ENCODE results near the gene C17orf114.

C17orf114 gene

DNA sequence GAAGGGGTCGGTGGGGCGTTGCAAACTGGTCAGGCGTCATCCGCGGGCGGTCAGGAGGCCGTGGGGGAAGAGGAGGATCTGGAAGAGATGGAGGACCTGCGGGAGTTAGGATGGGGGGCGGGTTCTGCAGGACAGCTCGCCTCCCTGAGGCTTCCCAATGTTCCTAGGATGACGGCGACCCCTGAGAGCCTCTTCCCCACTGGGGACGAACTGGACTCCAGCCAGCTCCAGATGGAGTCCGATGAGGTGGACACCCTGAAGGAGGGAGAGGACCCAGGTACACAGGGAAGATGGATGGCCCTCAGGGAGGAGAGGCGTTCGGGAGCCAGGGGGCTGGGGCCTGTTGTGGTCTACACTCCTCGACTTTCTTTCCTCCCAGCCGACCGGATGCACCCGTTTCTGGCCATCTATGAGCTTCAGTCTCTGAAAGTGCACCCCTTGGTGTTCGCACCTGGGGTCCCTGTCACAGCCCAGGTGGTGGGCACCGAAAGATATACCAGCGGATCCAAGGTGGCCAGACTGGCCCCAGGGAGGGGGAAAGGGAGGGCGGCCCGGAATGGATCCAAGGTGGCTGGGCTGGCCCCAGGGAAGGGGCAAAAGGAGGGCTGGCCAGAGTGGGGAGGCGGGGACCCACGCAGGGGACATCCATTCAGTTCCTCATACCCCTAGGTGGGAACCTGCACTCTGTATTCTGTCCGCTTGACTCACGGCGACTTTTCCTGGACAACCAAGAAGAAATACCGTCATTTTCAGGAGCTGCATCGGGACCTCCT lies 5.7 kb upstream of the C17orf114 start:
- H3K9me2 ChIP-seq (ENCODE audit: insufficient read depth, low read length), result no peaks in the 10 kb centered on the region
- H2AFZ ChIP-seq (ENCODE audit: low read depth, low read length), result no peak overlapping the region
- no peak overlapping the region for H3K9ac ChIP-seq (ENCODE audit: low read length)
- H3K27ac ChIP-seq (ENCODE audit: low read length), result no peak overlapping the region
- peaks cover 11% of the 10 kb centered on the region for H3K27me3 ChIP-seq (ENCODE audit: insufficient read depth, low read depth, low read length)
- no peak overlapping the region for H3K4me2 ChIP-seq (ENCODE audit: low read length)
- H4K20me1 ChIP-seq (ENCODE audit: insufficient read depth), result no peaks in the 10 kb centered on the region
- no peaks in the 10 kb centered on the region for H3K9me3 ChIP-seq (ENCODE audit: low read length)
- no peaks in the 10 kb centered on the region for H3K79me2 ChIP-seq (replicated peaks; ENCODE audit: insufficient read depth, low read length)
- peak overlapping the region; percentile 62 for H3K4me3 ChIP-seq (ENCODE audit: low read length)
- no peaks in the 10 kb centered on the region for H3F3A ChIP-seq (ENCODE audit: insufficient read depth, low read length, poor library complexity, severe bottlenecking)
- TF ChIP-seq TAF1 (IDR thresholded peaks at IDR 0.05; ENCODE audit: low read depth), result no peak
- no peak for TF ChIP-seq POLR2AphosphoS5 (IDR thresholded peaks at IDR 0.05)
- TF ChIP-seq, protein P1, sequence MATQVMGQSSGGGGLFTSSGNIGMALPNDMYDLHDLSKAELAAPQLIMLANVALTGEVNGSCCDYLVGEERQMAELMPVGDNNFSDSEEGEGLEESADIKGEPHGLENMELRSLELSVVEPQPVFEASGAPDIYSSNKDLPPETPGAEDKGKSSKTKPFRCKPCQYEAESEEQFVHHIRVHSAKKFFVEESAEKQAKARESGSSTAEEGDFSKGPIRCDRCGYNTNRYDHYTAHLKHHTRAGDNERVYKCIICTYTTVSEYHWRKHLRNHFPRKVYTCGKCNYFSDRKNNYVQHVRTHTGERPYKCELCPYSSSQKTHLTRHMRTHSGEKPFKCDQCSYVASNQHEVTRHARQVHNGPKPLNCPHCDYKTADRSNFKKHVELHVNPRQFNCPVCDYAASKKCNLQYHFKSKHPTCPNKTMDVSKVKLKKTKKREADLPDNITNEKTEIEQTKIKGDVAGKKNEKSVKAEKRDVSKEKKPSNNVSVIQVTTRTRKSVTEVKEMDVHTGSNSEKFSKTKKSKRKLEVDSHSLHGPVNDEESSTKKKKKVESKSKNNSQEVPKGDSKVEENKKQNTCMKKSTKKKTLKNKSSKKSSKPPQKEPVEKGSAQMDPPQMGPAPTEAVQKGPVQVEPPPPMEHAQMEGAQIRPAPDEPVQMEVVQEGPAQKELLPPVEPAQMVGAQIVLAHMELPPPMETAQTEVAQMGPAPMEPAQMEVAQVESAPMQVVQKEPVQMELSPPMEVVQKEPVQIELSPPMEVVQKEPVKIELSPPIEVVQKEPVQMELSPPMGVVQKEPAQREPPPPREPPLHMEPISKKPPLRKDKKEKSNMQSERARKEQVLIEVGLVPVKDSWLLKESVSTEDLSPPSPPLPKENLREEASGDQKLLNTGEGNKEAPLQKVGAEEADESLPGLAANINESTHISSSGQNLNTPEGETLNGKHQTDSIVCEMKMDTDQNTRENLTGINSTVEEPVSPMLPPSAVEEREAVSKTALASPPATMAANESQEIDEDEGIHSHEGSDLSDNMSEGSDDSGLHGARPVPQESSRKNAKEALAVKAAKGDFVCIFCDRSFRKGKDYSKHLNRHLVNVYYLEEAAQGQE (IDR thresholded peaks at IDR 0.05; ENCODE audit: borderline replicate concordance), result no peak
- no peak for TF ChIP-seq CTCF (IDR thresholded peaks at IDR 0.05; ENCODE audit: poor library complexity, severe bottlenecking)
- no peak for TF ChIP-seq RAD21 (conservative IDR thresholded peaks at IDR 0.05)
- TF ChIP-seq EP300 (conservative IDR thresholded peaks at IDR 0.05; ENCODE audit: poor library complexity, severe bottlenecking), result no peak
- TF ChIP-seq EZH2 (IDR thresholded peaks at IDR 0.05; ENCODE audit: borderline replicate concordance, insufficient read depth, low read length, poor library complexity, severe bottlenecking), result no peak
- TF ChIP-seq MXI1 (conservative IDR thresholded peaks at IDR 0.05; ENCODE audit: poor library complexity, severe bottlenecking), result no peak
- TF ChIP-seq SMC3 (conservative IDR thresholded peaks at IDR 0.05; ENCODE audit: poor library complexity), result no peak
- H3K36me3 ChIP-seq (ENCODE audit: insufficient read depth, low read length), result no peaks in the 10 kb centered on the region

GRCh38 chr17:4806777-4807604 lies 4.9 kb upstream of the C17orf114 start, which contains the start of gene PLD2:
Gene PLD2 (plus strand): TSS chr17:4807152. CDS start chr17:4807773, 621 bp downstream.
- Histone ChIP-seq H3K79me2 (replicated peaks; ENCODE audit: insufficient read depth, low read length) (no peaks in the 10 kb centered on the region), H3K27ac (ENCODE audit: low read length) (no peak within 1 kb of the TSS), H3F3A (ENCODE audit: insufficient read depth, low read length, poor library complexity, severe bottlenecking) (no peaks in the 10 kb centered on the region), H3K4me2 (ENCODE audit: low read length) (no peak within 1 kb of the TSS), H3K27me3 (ENCODE audit: insufficient read depth, low read depth, low read length) (peaks cover 11% of the 10 kb centered on the region), H3K9me2 (ENCODE audit: insufficient read depth, low read length) (no peaks in the 10 kb centered on the region), H3K4me3 (ENCODE audit: low read length) (peak within 1 kb of the TSS; percentile 62), H3K36me3 (ENCODE audit: insufficient read depth, low read length) (no peaks in the 10 kb centered on the region), H2AFZ (ENCODE audit: low read depth, low read length) (no peak within 1 kb of the TSS), H3K9me3 (ENCODE audit: low read length) (no peaks in the 10 kb centered on the region), H4K20me1 (ENCODE audit: insufficient read depth) (no peaks in the 10 kb centered on the region), H3K9ac (ENCODE audit: low read length) (peak within 1 kb of the TSS; percentile 46)
- no peak for TF ChIP-seq TAF1 (IDR thresholded peaks at IDR 0.05; ENCODE audit: low read depth)
- no peak for TF ChIP-seq SMC3 (conservative IDR thresholded peaks at IDR 0.05; ENCODE audit: poor library complexity)
- no peak for TF ChIP-seq EP300 (conservative IDR thresholded peaks at IDR 0.05; ENCODE audit: poor library complexity, severe bottlenecking)
- TF ChIP-seq POLR2AphosphoS5 (IDR thresholded peaks at IDR 0.05), result no peak
- TF ChIP-seq, protein P1 (IDR thresholded peaks at IDR 0.05; ENCODE audit: borderline replicate concordance), result no peak
- no peak for TF ChIP-seq EZH2 (IDR thresholded peaks at IDR 0.05; ENCODE audit: borderline replicate concordance, insufficient read depth, low read length, poor library complexity, severe bottlenecking)
- no peak for TF ChIP-seq RAD21 (conservative IDR thresholded peaks at IDR 0.05)
- no peak for TF ChIP-seq CTCF (IDR thresholded peaks at IDR 0.05; ENCODE audit: poor library complexity, severe bottlenecking)
- no peak for TF ChIP-seq MXI1 (conservative IDR thresholded peaks at IDR 0.05; ENCODE audit: poor library complexity, severe bottlenecking)

Data from neural cell (in vitro differentiated cells).